SU-DHL-6 (cell line): ENCODE data around the gene RELN.

Source experiments
- CTCF ChIP-seq: fragments of 200-600 bp; sonication (generic); IDR thresholded peaks from one replicate; pipeline ENCODE4 v1.5.1; 2017; ENCODE audit warnings: antibody characterized with exemption, mild to moderate bottlenecking, low read length, moderate library complexity; ENCODE audit not compliant: insufficient read depth, poor library complexity, severe bottlenecking
- EZH2phosphoT487 ChIP-seq: fragments of 200-600 bp; sonication (generic), shearing (Covaris generic); conservative IDR thresholded peaks from 2 replicates; pipeline ENCODE4 v1.6.1; 2018; ENCODE audit warnings: mild to moderate bottlenecking, antibody characterized with exemption, low read length, moderate library complexity, mixed read lengths

GRCh38 chr7:103466814-103467213 lies 522.6 kb downstream of the RELN start:
- TF ChIP-seq CTCF (no peak), EZH2phosphoT487 (no peak)
